Osteocyte (in vitro differentiated cells): Measurements from ENCODE around the gene PDE4B. TPM values are rescaled to one million over a fixed set of nuclear protein-coding genes. Genes with fewer than 3 reads are reported as not detected.
"Not testable (repeated sequence)": the region's sequence is repeated elsewhere in the genome, so short reads cannot be mapped to it uniquely, and the experiment has no call there.

ENCODE experiments used
- DNase-seq: peaks from one replicate; pipeline ENCODE4 v3.0.0; 2021; ENCODE audit warnings: mixed read lengths; ENCODE audit not compliant: unreplicated experiment; ENCODE audit errors: extremely low spot score
- H3K27ac Mint-ChIP-seq: one replicate; pipeline ENCODE4 v1.8.0; 2021; ENCODE audit warnings: mild to moderate bottlenecking, mixed read lengths; ENCODE audit not compliant: unreplicated experiment
- H3K27me3 Mint-ChIP-seq: one replicate; pipeline ENCODE4 v1.8.0; 2021; ENCODE audit warnings: mixed read lengths; ENCODE audit not compliant: unreplicated experiment
- H3K36me3 Mint-ChIP-seq: one replicate; pipeline ENCODE4 v1.8.0; 2021; ENCODE audit warnings: mixed read lengths; ENCODE audit not compliant: unreplicated experiment
- H3K4me1 Mint-ChIP-seq: one replicate; pipeline ENCODE4 v1.8.0; 2021; ENCODE audit warnings: mixed read lengths; ENCODE audit not compliant: unreplicated experiment
- H3K4me3 Mint-ChIP-seq: one replicate; pipeline ENCODE4 v1.8.0; 2021; ENCODE audit warnings: mild to moderate bottlenecking, moderate library complexity, mixed read lengths; ENCODE audit not compliant: unreplicated experiment
- H3K9me3 Mint-ChIP-seq: one replicate; pipeline ENCODE4 v1.8.0; 2021; ENCODE audit warnings: mixed read lengths; ENCODE audit not compliant: unreplicated experiment
- total RNA-seq: library from RNA; stranded (reverse); gene quantifications from 2 replicates; pipeline ENCODE4 v1.2.1, GENCODE V29; 2021
- TF ChIP-seq, protein P1 (sequence below): fragments of 200-600 bp; sonication (generic); IDR thresholded peaks from 2 replicates; pipeline ENCODE4 v1.5.0; 2021; ENCODE audit warnings: antibody characterized with exemption, mild to moderate bottlenecking, moderate library complexity

PDE4B gene
- total RNA-seq, 1 donor from 2014 or later = 53.1 TPM

DNA sequence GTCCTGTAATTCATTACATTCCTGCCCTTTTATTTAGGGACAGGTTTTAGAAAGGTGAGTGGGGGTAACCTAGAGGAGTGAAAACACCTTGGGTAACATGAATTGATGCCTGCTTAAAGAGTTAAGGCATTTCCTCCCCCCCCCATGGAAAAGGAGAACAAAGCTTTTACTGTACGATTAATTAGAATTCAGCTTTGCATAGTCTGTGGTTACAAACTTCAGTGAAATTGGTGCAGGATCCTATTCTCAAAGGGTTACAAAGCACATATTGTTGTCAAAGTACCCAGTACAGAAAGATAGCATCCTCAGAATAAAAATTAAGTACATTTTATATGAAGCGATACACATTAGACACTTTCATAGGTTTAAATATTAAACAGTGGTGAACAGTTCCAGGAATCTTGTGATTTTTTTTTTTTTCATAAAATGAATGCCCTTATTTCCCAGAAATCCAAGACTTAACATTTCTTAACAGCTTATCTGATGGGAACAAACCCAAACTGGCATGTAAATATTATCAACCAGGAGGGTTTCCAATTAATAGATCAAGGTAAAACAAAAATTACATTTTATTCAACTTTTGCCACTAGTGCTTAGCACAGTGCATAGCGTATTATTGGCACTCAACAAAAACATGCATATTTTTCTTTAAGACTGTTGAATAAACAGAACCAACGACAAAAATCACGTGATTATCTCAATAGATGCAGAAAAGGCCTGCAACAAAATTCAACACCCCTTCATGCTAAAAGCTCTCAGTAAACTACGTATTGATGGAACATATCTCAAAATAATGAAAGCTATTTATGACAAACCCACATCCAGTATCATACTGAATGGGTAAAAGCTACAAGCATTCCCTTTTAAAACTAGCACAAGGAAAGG, 172.7 kb downstream of the PDE4B start:
- Mint-ChIP-seq H3K27me3 (peaks cover 2% of the 10 kb centered on the region), H3K4me1 (peaks cover 3% of the 10 kb centered on the region), H3K36me3 (no peaks in the 10 kb centered on the region), H3K9me3 (no peaks in the 10 kb centered on the region), H3K27ac (no peak overlapping the region), H3K4me3 (no peak overlapping the region)
- DNase-seq = no peak
- TF ChIP-seq, protein P1, sequence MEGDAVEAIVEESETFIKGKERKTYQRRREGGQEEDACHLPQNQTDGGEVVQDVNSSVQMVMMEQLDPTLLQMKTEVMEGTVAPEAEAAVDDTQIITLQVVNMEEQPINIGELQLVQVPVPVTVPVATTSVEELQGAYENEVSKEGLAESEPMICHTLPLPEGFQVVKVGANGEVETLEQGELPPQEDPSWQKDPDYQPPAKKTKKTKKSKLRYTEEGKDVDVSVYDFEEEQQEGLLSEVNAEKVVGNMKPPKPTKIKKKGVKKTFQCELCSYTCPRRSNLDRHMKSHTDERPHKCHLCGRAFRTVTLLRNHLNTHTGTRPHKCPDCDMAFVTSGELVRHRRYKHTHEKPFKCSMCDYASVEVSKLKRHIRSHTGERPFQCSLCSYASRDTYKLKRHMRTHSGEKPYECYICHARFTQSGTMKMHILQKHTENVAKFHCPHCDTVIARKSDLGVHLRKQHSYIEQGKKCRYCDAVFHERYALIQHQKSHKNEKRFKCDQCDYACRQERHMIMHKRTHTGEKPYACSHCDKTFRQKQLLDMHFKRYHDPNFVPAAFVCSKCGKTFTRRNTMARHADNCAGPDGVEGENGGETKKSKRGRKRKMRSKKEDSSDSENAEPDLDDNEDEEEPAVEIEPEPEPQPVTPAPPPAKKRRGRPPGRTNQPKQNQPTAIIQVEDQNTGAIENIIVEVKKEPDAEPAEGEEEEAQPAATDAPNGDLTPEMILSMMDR = no peak

DNA sequence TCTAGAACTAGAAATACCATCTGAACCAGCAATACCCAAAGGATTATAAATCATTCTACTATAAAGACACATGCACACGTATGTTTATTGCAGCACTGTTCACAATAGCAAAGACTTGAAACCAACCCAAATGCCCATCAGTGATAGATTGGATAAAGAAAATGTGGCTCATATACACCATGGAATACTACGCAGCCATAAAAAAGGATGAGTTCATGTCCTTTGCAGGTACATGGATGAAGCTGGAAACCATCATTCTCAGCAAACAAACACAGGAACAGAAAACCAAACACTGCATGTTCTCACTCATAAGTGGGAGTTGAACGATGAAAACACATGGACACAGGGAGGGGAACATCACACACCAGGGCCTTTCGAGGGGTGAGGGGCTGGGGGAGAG, 174.8 kb downstream of the PDE4B start:
- DNase-seq, H3K27me3 Mint-ChIP-seq, H3K36me3 Mint-ChIP-seq, H3K4me3 Mint-ChIP-seq, H3K9me3 Mint-ChIP-seq, H3K4me1 Mint-ChIP-seq, H3K27ac Mint-ChIP-seq: not testable (repeated sequence)

DNA sequence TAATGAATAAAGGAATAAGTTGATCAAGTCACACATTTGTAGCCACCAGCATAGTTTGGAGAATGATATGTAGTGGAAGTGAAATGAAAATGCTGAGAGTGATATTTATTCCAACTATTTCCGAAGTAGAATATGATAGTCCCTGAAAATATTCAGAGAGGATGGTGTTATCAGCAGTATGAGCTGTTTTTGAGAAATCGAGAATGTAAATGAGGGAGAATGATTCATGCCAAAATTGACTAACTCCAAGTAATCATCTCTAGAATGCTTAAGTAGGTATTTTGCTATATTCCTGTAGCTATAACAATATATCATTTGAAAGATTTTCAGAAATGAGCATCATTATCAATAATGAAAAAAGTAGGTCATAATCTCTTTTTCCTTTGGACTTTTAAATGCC, 178.9 kb downstream of the PDE4B start:
- no peak for DNase-seq
- TF ChIP-seq, protein P1 = no peak
- Mint-ChIP-seq H3K36me3 (no peaks in the 10 kb centered on the region), H3K27ac (no peak overlapping the region), H3K27me3 (peaks cover 4% of the 10 kb centered on the region), H3K4me1 (no peaks in the 10 kb centered on the region), H3K4me3 (no peak overlapping the region), H3K9me3 (peaks cover 9% of the 10 kb centered on the region)

DNA sequence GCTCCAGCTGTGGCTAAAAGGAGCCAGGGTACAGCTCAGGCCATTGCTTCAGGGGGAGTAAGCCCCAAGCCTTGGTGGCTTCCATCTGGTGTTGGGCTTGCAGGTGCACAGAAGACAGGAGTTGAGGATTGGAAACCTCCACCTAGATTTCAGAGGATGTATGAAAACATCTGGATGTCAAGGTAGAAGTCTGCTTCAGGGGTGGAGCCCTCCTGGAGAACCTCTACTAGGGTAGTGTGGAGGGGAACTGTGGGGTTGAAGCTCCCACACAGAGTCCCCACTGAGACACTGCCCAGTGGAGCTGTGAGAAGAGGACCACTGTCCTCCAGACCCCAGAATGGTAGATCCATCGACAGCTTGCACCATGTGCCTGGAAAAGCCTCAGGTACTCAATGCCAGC, 183.0 kb downstream of the PDE4B start:
- DNase-seq = no peak
- Mint-ChIP-seq H3K4me1 (no peaks in the 10 kb centered on the region), H3K27ac (no peak overlapping the region), H3K36me3 (no peaks in the 10 kb centered on the region), H3K9me3 (peaks cover 9% of the 10 kb centered on the region), H3K4me3 (no peak overlapping the region), H3K27me3 (peaks cover 4% of the 10 kb centered on the region)
- TF ChIP-seq, protein P1 = no peak

DNA sequence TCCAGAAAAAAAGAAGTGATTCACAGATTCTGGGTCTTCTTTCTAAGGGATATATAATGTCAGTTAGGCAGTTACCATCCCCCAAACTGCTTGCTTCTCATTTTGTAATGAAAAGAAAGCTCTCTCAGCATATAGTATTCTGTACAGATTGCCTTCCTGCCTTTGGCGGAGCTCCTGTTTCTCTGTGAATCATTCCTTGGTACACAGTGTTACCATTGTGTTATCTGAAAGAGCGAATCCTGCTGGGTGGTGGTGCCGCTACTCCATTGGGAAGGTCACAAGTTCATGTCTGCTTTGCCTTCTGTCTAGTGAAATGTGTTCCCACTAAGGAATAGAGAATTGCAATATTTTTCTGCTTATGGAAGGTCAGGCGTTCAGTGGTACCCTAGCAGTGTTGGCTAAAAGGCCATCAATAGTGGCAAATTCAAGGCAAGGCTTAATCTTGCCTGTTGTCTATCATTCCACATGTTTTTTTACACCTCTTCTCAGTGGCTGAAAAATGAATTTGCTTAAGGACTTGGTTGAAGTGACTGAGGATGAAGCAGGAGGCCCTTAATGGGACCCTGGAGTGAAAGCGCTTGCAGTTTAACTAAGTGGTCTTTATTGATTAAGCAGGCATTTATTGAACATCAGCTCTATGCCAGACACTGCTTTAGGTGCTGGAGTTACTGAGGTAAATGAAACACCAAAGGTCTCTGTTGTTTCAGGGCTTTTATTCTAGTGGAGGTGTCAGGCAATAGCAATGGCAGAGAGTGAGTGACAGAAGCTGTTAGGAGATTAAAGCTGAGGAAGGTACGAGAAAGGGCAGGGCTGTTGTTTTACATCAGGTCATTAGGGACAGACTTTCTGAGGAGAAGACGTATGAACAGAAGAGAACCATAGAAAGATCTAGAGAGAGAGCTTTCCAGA, 186.7 kb downstream of the PDE4B start:
- Mint-ChIP-seq H3K4me1 (no peaks in the 10 kb centered on the region), H3K9me3 (peaks cover 9% of the 10 kb centered on the region), H3K27me3 (no peaks in the 10 kb centered on the region), H3K36me3 (no peaks in the 10 kb centered on the region), H3K27ac (no peak overlapping the region), H3K4me3 (no peak overlapping the region)
- DNase-seq = no peak
- TF ChIP-seq, protein P1 = no peak
